NB4 (cell line): ENCODE data around the gene USH2A.

Experiments used
- CTCF ChIP-seq: IDR thresholded peaks from one replicate; pipeline ENCODE4 v1.5.1; 2012; ENCODE audit warnings: low read depth, low read length
- MAX ChIP-seq: IDR thresholded peaks from 2 replicates; pipeline ENCODE4 v1.6.1; 2011; ENCODE audit warnings: low read depth, low read length
- POLR2A ChIP-seq: IDR thresholded peaks from 2 replicates; pipeline ENCODE4 v1.6.1; 2011; ENCODE audit warnings: mild to moderate bottlenecking; ENCODE audit not compliant: insufficient read length; ENCODE audit errors: extremely low read depth

DNA sequence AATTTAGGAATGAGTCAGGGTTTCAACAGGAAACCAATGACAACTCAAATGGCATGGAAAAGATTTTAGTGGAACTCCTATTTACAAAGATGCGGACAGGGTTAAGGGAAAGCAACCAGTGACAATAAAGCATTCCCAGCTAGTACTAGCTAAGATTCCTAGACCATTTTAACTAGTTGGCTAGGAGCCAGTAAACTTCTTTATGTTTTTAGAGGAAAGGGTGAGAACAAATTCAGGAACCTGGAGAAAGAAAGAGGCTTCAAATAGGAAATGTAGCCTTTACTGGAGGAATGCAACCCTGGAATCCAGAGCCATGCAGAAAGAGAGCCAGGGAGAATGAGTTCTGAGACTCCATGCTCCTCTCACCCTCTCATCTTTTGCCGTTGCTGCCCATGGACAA lies 439.6 kb downstream of the USH2A start:
- TF ChIP-seq CTCF: no peak
- no peak for TF ChIP-seq MAX
- TF ChIP-seq POLR2A: no peak
